H1 (cell line): Measurements from ENCODE around the gene FAM53A.

Experiments used
- ATF2 ChIP-seq: IDR thresholded peaks from 2 replicates; pipeline ENCODE4 v1.6.1; 2012; ENCODE audit warnings: low read length, inconsistent platforms
- BRCA1 ChIP-seq: IDR thresholded peaks from 2 replicates; pipeline ENCODE4 v1.6.1; 2012; ENCODE audit warnings: low read depth, low read length, improper control_type of control experiment
- EP300 ChIP-seq, 2 experiments: IDR thresholded peaks; 1 replicate in 1 of 2; 2 replicates in 1 of 2; pipeline ENCODE4 v1.6.1; 2011 to 2012; ENCODE audit warnings: low read depth in 2 of 2, low read length in 2 of 2, mild to moderate bottlenecking in 2 of 2, borderline replicate concordance in 1 of 2, inconsistent platforms in 1 of 2, moderate library complexity in 1 of 2
- EZH2 ChIP-seq: fragments of 200-600 bp; sonication (generic); IDR thresholded peaks from 2 replicates; pipeline ENCODE4 v1.7.1; 2012; ENCODE audit warnings: low read depth, mild to moderate bottlenecking, moderate library complexity, low read length, inconsistent platforms; ENCODE audit not compliant: severe bottlenecking
- MAX ChIP-seq: IDR thresholded peaks from 2 replicates; pipeline ENCODE4 v1.6.1; 2012; ENCODE audit warnings: inconsistent platforms
- NRF1 ChIP-seq: IDR thresholded peaks from 2 replicates; pipeline ENCODE4 v1.6.1; 2011; ENCODE audit warnings: mild to moderate bottlenecking, low read depth, low read length, improper control_type of control experiment
- POLR2A ChIP-seq, 2 experiments: IDR thresholded peaks; 1 replicate in 1 of 2; 2 replicates in 1 of 2; pipeline ENCODE4 v1.6.1; 2011; ENCODE audit warnings: low read depth in 2 of 2, low read length in 2 of 2, mild to moderate bottlenecking in 2 of 2; ENCODE audit errors: control extremely low read depth in 1 of 2
- POLR2AphosphoS5 ChIP-seq: IDR thresholded peaks from 2 replicates; pipeline ENCODE4 v1.6.1; 2011; ENCODE audit warnings: low read depth, low read length
- YY1 ChIP-seq: IDR thresholded peaks from 2 replicates; pipeline ENCODE4 v1.6.1; 2011; ENCODE audit warnings: low read depth, mild to moderate bottlenecking, low read length
- TF ChIP-seq, protein P1 (sequence below), 3 experiments: IDR thresholded peaks; 1 replicate in 2 of 3; 2 replicates in 1 of 3; pipeline versions ENCODE4 v1.5.1 to v1.6.1; 2011; ENCODE audit warnings: low read length in 3 of 3, mild to moderate bottlenecking in 3 of 3, inconsistent platforms in 2 of 3, low read depth in 1 of 3, moderate library complexity in 1 of 3; ENCODE audit not compliant: insufficient read depth in 1 of 3; ENCODE audit errors: control extremely low read depth in 1 of 3

GRCh38 chr4:1640190-1640589, 43.9 kb downstream of the FAM53A start:
- no peak for TF ChIP-seq POLR2A (IDR thresholded peaks at IDR 0.05; ENCODE audit: control extremely low read depth in 1 of 2, low read depth in 2 of 2, low read length in 2 of 2)
- TF ChIP-seq, protein P1, sequence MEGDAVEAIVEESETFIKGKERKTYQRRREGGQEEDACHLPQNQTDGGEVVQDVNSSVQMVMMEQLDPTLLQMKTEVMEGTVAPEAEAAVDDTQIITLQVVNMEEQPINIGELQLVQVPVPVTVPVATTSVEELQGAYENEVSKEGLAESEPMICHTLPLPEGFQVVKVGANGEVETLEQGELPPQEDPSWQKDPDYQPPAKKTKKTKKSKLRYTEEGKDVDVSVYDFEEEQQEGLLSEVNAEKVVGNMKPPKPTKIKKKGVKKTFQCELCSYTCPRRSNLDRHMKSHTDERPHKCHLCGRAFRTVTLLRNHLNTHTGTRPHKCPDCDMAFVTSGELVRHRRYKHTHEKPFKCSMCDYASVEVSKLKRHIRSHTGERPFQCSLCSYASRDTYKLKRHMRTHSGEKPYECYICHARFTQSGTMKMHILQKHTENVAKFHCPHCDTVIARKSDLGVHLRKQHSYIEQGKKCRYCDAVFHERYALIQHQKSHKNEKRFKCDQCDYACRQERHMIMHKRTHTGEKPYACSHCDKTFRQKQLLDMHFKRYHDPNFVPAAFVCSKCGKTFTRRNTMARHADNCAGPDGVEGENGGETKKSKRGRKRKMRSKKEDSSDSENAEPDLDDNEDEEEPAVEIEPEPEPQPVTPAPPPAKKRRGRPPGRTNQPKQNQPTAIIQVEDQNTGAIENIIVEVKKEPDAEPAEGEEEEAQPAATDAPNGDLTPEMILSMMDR (IDR thresholded peaks at IDR 0.05; ENCODE audit: control extremely low read depth in 1 of 3, insufficient read depth in 1 of 3, low read depth in 1 of 3, low read length in 3 of 3) = no peak
- TF ChIP-seq MAX = no peak
- no peak for TF ChIP-seq EZH2
- no peak for TF ChIP-seq EP300 (IDR thresholded peaks at IDR 0.05; ENCODE audit: borderline replicate concordance in 1 of 2, low read depth in 2 of 2, low read length in 2 of 2)
- TF ChIP-seq POLR2AphosphoS5 = no peak
- no peak for TF ChIP-seq YY1
- no peak for TF ChIP-seq BRCA1
- TF ChIP-seq ATF2 = no peak
- TF ChIP-seq NRF1 = no peak
